PC-9 (cell line): ENCODE results near the gene KCTD21. TPM values are rescaled to one million over a fixed set of nuclear protein-coding genes. Genes with fewer than 3 reads are reported as not detected.

ENCODE experiments used
- BruUV-seq: library from RNA; stranded (reverse); fragments of 400-500 nt; replicated peaks from 2 replicates; lab custom pipeline; 2021; lab: Mats Ljungman, UMichigan
- CTCF ChIA-PET: fragments of 300-600 bp; sonication (Branson Sonifier 250); formaldehyde crosslinking; loops from one replicate; lab custom pipeline; 2022; ENCODE audit warnings: antibody characterized with exemption; lab: Charles Lee
- POLR2A ChIA-PET: fragments of 300-600 bp; sonication (Branson Sonifier 250); formaldehyde crosslinking; loops from one replicate; lab custom pipeline; 2022; ENCODE audit warnings: antibody characterized with exemption; ENCODE audit not compliant: unreplicated experiment; lab: Charles Lee
- DNase-seq, 2 experiments: peaks; one replicate each; pipeline versions ENCODE4 v3.0.0 to v3.0.0-alpha.2; 2015 to 2022; ENCODE audit warnings: mixed read lengths in 1 of 2
- H2AFZ ChIP-seq: fragments of 200-600 bp; sonication (generic); 2 replicates; pipeline ENCODE4 v1.8.1; 2017; ENCODE audit warnings: antibody characterized with exemption
- H3F3A ChIP-seq: fragments of 200-600 bp; sonication (generic); 2 replicates; pipeline ENCODE4 v1.8.1; 2017; ENCODE audit warnings: antibody characterized with exemption, mild to moderate bottlenecking, low read depth; ENCODE audit not compliant: insufficient read depth
- H3K27ac ChIP-seq: fragments of 200-600 bp; sonication (generic); 2 replicates; pipeline ENCODE4 v1.6.1; 2016; ENCODE audit warnings: mixed run types
- H3K27me3 ChIP-seq: fragments of 200-600 bp; sonication (generic); 2 replicates; pipeline ENCODE4 v1.6.1; 2016; ENCODE audit warnings: low read depth, mixed run types; ENCODE audit not compliant: insufficient read depth
- H3K36me3 ChIP-seq: fragments of 200-600 bp; sonication (generic); 2 replicates; pipeline ENCODE4 v1.6.1; 2016; ENCODE audit warnings: low read depth, mixed run types
- H3K4me1 ChIP-seq: fragments of 200-600 bp; sonication (generic); replicated peaks from 2 replicates; pipeline ENCODE4 v1.6.1; 2016; ENCODE audit warnings: mixed run types; ENCODE audit not compliant: insufficient read depth
- H3K4me2 ChIP-seq: fragments of 200-600 bp; sonication (generic); 2 replicates; pipeline ENCODE4 v1.6.1; 2017; ENCODE audit warnings: mixed run types
- H3K4me3 ChIP-seq: fragments of 200-600 bp; sonication (generic); 2 replicates; pipeline ENCODE4 v1.6.1; 2016; ENCODE audit warnings: mixed run types
- H3K79me2 ChIP-seq: fragments of 200-600 bp; sonication (generic); 2 replicates; pipeline ENCODE4 v1.6.1; 2017; ENCODE audit warnings: low read depth, mixed run types
- H3K9me2 ChIP-seq: fragments of 200-600 bp; sonication (generic); 2 replicates; pipeline ENCODE4 v1.8.1; 2017; ENCODE audit warnings: mild to moderate bottlenecking; ENCODE audit not compliant: insufficient read depth
- H3K9me3 ChIP-seq: fragments of 200-600 bp; sonication (generic); 2 replicates; pipeline ENCODE4 v1.8.1; 2016; ENCODE audit warnings: low read depth; ENCODE audit not compliant: insufficient read depth
- H4K20me1 ChIP-seq: fragments of 200-600 bp; sonication (generic); 2 replicates; pipeline ENCODE4 v1.8.1; 2017; ENCODE audit not compliant: insufficient read depth
- CTCF ChIP-seq: fragments of 200-600 bp; sonication (generic); conservative IDR thresholded peaks from 2 replicates; pipeline ENCODE4 v1.6.1; 2017; ENCODE audit warnings: mixed run types, antibody characterized with exemption, mild to moderate bottlenecking, moderate library complexity
- EZH2 ChIP-seq: fragments of 200-600 bp; sonication (generic); IDR thresholded peaks from 2 replicates; pipeline ENCODE4 v1.8.0; 2017; ENCODE audit warnings: antibody characterized with exemption, low read depth
- intact Hi-C: fragments of 100-400 bp; cut with micrococcal nuclease; formaldehyde crosslinking; loops from one replicate; pipeline ENCODE4 v1.10.0; 2022; ENCODE audit not compliant: unreplicated experiment
- total RNA-seq: library from RNA; stranded (reverse); gene quantifications from 2 replicates; pipeline ENCODE4 v1.2.3, GENCODE V29; 2021

Gene KCTD21
- total RNA-seq, 1 experiment from 2014 or later, result 16.5 TPM

- Histone ChIP-seq H3K27me3 (no peaks in the 10 kb centered on the region), H3K4me2 (no peak overlapping the region), H4K20me1 (no peaks in the 10 kb centered on the region; the same call in 1 of the 2 replicates), H2AFZ (no peak overlapping the region), H3K4me1 (no peaks in the 10 kb centered on the region), H3K79me2 (no peaks in the 10 kb centered on the region), H3K27ac (no peak overlapping the region), H3K36me3 (no peaks in the 10 kb centered on the region), H3K4me3 (no peak overlapping the region), H3F3A (no peaks in the 10 kb centered on the region), H3K9me2 (no peaks in the 10 kb centered on the region), H3K9me3 (no peaks in the 10 kb centered on the region)
- DNase-seq, result no peak
- intact Hi-C loops, result no loop called here
- no peak for TF ChIP-seq EZH2
- TF ChIP-seq CTCF, result no peak
- no TSS peak for BruUV-seq
- CTCF ChIA-PET, result no interaction called here
- POLR2A ChIA-PET, result no interaction called here
Measured at GRCh38 chr11:78201096-78201818, 12.8 kb upstream of the KCTD21 start.

- no TSS peak for BruUV-seq
- intact Hi-C loops, result no loop called here
- H3K9me2 ChIP-seq, result no peaks in the 10 kb centered on the region
- no peak for DNase-seq
- no peak overlapping the region for H3K4me2 ChIP-seq
- H2AFZ ChIP-seq, result no peak overlapping the region
- no peaks in the 10 kb centered on the region for H3K36me3 ChIP-seq
- H3K27ac ChIP-seq, result no peak overlapping the region
- H4K20me1 ChIP-seq, result no peaks in the 10 kb centered on the region; the same call in 1 of the 2 replicates
- H3K9me3 ChIP-seq, result no peaks in the 10 kb centered on the region
- CTCF ChIA-PET, result no interaction called here
- H3K4me3 ChIP-seq, result no peak overlapping the region
- H3F3A ChIP-seq, result no peaks in the 10 kb centered on the region
- TF ChIP-seq CTCF (no peak), EZH2 (no peak)
- no peaks in the 10 kb centered on the region for H3K27me3 ChIP-seq
- H3K4me1 ChIP-seq, result no peaks in the 10 kb centered on the region
- POLR2A ChIA-PET, result interaction anchor here (0.6 kb wide), 1 partner anchor 62 kb away, joined by 3 read pairs; no protein-coding TSS in a partner anchor
- no peaks in the 10 kb centered on the region for H3K79me2 ChIP-seq
Measured at GRCh38 chr11:78200553-78200952, 12.1 kb upstream of the KCTD21 start.

GRCh38 chr11:78200061-78200460, 11.6 kb upstream of the KCTD21 start:
- no peaks in the 10 kb centered on the region for H3F3A ChIP-seq
- H3K36me3 ChIP-seq, result no peaks in the 10 kb centered on the region
- BruUV-seq, result no TSS peak
- H3K9me2 ChIP-seq, result no peaks in the 10 kb centered on the region
- H4K20me1 ChIP-seq, result no peaks in the 10 kb centered on the region; the same call in 1 of the 2 replicates
- CTCF ChIA-PET, result no interaction called here
- intact Hi-C loops, result no loop called here
- H3K27me3 ChIP-seq, result no peaks in the 10 kb centered on the region
- H3K4me1 ChIP-seq, result no peaks in the 10 kb centered on the region
- no peaks in the 10 kb centered on the region for H3K9me3 ChIP-seq
- no peaks in the 10 kb centered on the region for H3K79me2 ChIP-seq
- DNase-seq, result no peak
- H3K4me3 ChIP-seq, result no peak overlapping the region
- H2AFZ ChIP-seq, result no peak overlapping the region
- POLR2A ChIA-PET, result interaction anchor here (0.6 kb wide), 1 partner anchor 61 kb away, joined by 3 read pairs; no protein-coding TSS in a partner anchor
- no peak overlapping the region for H3K4me2 ChIP-seq
- H3K27ac ChIP-seq, result no peak overlapping the region
- no peak for TF ChIP-seq CTCF
